DOHH2 (cell line): ENCODE measurements around the gene RASAL1.

Experiments used
- H3F3A ChIP-seq: fragments of 200-600 bp; sonication (generic), shearing (Covaris generic); 2 replicates; pipeline ENCODE4 v1.6.0; 2016; ENCODE audit warnings: antibody characterized with exemption, mild to moderate bottlenecking; ENCODE audit not compliant: control insufficient read depth, insufficient read depth
- H3K27ac ChIP-seq: fragments of 200-600 bp; sonication (generic); 2 replicates; pipeline ENCODE4 v1.5.1; 2014; ENCODE audit warnings: low read depth, mild to moderate bottlenecking, low read length, moderate library complexity
- H3K27me3 ChIP-seq: fragments of 200-600 bp; sonication (generic); 2 replicates; pipeline ENCODE4 v1.6.1; 2014; ENCODE audit warnings: mild to moderate bottlenecking, low read length, mixed read lengths; ENCODE audit not compliant: control insufficient read depth
- H3K36me3 ChIP-seq: fragments of 200-600 bp; sonication (generic); 2 replicates; pipeline ENCODE4 v1.6.1; 2014; ENCODE audit warnings: mild to moderate bottlenecking, low read length, moderate library complexity, mixed read lengths; ENCODE audit not compliant: control insufficient read depth
- H3K4me1 ChIP-seq: fragments of 200-600 bp; sonication (generic); 2 replicates; pipeline ENCODE4 v1.6.1; 2014; ENCODE audit warnings: mild to moderate bottlenecking, low read length, mixed read lengths; ENCODE audit not compliant: control insufficient read depth
- H3K4me2 ChIP-seq: fragments of 200-600 bp; sonication (generic); 2 replicates; pipeline ENCODE4 v1.6.0; 2014; ENCODE audit warnings: mild to moderate bottlenecking, low read length, moderate library complexity
- H3K4me3 ChIP-seq: fragments of 200-600 bp; sonication (generic); 2 replicates; pipeline ENCODE4 v1.5.1; 2014; ENCODE audit warnings: mild to moderate bottlenecking, low read length, mixed read lengths
- H3K79me2 ChIP-seq: fragments of 200-600 bp; sonication (generic); 2 replicates; pipeline ENCODE4 v1.6.1; 2014; ENCODE audit warnings: mild to moderate bottlenecking, low read length, mixed read lengths; ENCODE audit not compliant: control insufficient read depth
- H3K9me2 ChIP-seq: fragments of 200-600 bp; sonication (generic); replicated peaks from 2 replicates; pipeline ENCODE4 v1.6.1; 2014; ENCODE audit warnings: mild to moderate bottlenecking, low read length, mixed read lengths; ENCODE audit not compliant: control insufficient read depth
- H3K9me3 ChIP-seq: fragments of 200-600 bp; sonication (generic); 2 replicates; pipeline ENCODE4 v1.6.1; 2014; ENCODE audit warnings: antibody characterized with exemption, low read length, mixed read lengths; ENCODE audit not compliant: control insufficient read depth, insufficient read depth
- H4K20me1 ChIP-seq: fragments of 200-600 bp; sonication (generic); 2 replicates; pipeline ENCODE4 v1.6.0; 2014; ENCODE audit warnings: low read depth, mild to moderate bottlenecking, antibody characterized with exemption, low read length, moderate library complexity; ENCODE audit not compliant: control insufficient read depth, insufficient read depth
- EZH2phosphoT487 ChIP-seq: fragments of 200-600 bp; sonication (generic); IDR thresholded peaks from 2 replicates; pipeline ENCODE4 v1.6.1; 2017; ENCODE audit warnings: borderline replicate concordance, mild to moderate bottlenecking, antibody characterized with exemption, low read length, moderate library complexity, mixed read lengths
- TF ChIP-seq, protein P1 (sequence below): fragments of 200-600 bp; sonication (generic); IDR thresholded peaks from one replicate; pipeline ENCODE4 v1.5.1; 2014; ENCODE audit warnings: antibody characterized with exemption, mild to moderate bottlenecking, low read depth, low read length; ENCODE audit not compliant: poor library complexity, severe bottlenecking

RASAL1 gene

GRCh38 chr12:113113397-113113796 is 22.2 kb downstream of the RASAL1 start:
- peaks cover 14% of the 10 kb centered on the region for H3K4me1 ChIP-seq
- H3K27me3 ChIP-seq = no peaks in the 10 kb centered on the region
- H3K27ac ChIP-seq = no peak overlapping the region
- no peaks in the 10 kb centered on the region for H4K20me1 ChIP-seq
- no peaks in the 10 kb centered on the region for H3K36me3 ChIP-seq
- H3K9me2 ChIP-seq = no peaks in the 10 kb centered on the region
- no peaks in the 10 kb centered on the region for H3K9me3 ChIP-seq
- no peaks in the 10 kb centered on the region for H3K79me2 ChIP-seq
- H3K4me3 ChIP-seq = no peak overlapping the region
- peaks cover 2% of the 10 kb centered on the region; the same call in 1 of the 2 replicates for H3F3A ChIP-seq
- no peak for TF ChIP-seq EZH2phosphoT487
- TF ChIP-seq, protein P1, sequence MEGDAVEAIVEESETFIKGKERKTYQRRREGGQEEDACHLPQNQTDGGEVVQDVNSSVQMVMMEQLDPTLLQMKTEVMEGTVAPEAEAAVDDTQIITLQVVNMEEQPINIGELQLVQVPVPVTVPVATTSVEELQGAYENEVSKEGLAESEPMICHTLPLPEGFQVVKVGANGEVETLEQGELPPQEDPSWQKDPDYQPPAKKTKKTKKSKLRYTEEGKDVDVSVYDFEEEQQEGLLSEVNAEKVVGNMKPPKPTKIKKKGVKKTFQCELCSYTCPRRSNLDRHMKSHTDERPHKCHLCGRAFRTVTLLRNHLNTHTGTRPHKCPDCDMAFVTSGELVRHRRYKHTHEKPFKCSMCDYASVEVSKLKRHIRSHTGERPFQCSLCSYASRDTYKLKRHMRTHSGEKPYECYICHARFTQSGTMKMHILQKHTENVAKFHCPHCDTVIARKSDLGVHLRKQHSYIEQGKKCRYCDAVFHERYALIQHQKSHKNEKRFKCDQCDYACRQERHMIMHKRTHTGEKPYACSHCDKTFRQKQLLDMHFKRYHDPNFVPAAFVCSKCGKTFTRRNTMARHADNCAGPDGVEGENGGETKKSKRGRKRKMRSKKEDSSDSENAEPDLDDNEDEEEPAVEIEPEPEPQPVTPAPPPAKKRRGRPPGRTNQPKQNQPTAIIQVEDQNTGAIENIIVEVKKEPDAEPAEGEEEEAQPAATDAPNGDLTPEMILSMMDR = no peak
- H3K4me2 ChIP-seq = no peak overlapping the region

GRCh38 chr12:113112043-113112899 is 23.3 kb downstream of the RASAL1 start:
- Histone ChIP-seq H3K4me1 (peaks cover 18% of the 10 kb centered on the region), H3K9me3 (no peaks in the 10 kb centered on the region), H3K36me3 (0 out of 2 replicates have a peak, but pooled peaks cover 2% of the 10 kb centered on the region), H3K4me2 (no peak overlapping the region), H3F3A (peaks cover 6% of the 10 kb centered on the region; the same call in 1 of the 2 replicates), H3K4me3 (no peak overlapping the region), H3K79me2 (no peaks in the 10 kb centered on the region), H3K27me3 (no peaks in the 10 kb centered on the region), H4K20me1 (no peaks in the 10 kb centered on the region), H3K9me2 (no peaks in the 10 kb centered on the region), H3K27ac (no peak overlapping the region)
- TF ChIP-seq, protein P1 = no peak
- TF ChIP-seq EZH2phosphoT487 = no peak

DNA sequence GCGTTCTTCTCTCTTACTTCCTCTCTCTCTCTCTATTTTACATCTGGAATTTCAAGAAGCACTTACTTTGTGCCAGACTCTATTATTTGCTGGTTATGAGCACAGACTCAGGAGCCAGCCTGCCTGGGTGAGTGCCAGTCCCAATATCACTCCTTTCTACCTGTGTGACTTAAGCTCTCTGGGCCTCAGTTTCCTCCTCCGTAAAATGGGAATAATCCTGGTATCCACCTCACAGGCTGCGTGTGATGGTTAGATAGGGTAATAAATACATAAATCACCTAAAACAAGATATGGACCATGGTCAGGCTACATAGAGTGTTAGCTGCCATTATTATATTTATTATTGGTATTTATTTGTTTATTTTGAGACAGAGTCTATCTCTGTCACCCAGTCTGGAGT is 24.3 kb downstream of the RASAL1 start:
- H3K79me2 ChIP-seq = no peaks in the 10 kb centered on the region
- TF ChIP-seq, protein P1 = no peak
- TF ChIP-seq EZH2phosphoT487 = no peak
- H3K9me3 ChIP-seq = no peaks in the 10 kb centered on the region
- H3K4me1 ChIP-seq = peaks cover 28% of the 10 kb centered on the region
- no peak overlapping the region for H3K4me2 ChIP-seq
- H3F3A ChIP-seq = peaks cover 11% of the 10 kb centered on the region; the same call in 1 of the 2 replicates
- H3K4me3 ChIP-seq = no peak overlapping the region
- no peaks in the 10 kb centered on the region for H4K20me1 ChIP-seq
- H3K27ac ChIP-seq = no peak overlapping the region
- no peaks in the 10 kb centered on the region for H3K27me3 ChIP-seq
- H3K36me3 ChIP-seq = peaks cover 7% of the 10 kb centered on the region
- H3K9me2 ChIP-seq = no peaks in the 10 kb centered on the region
